ENCODE results near the gene MYO16. TPM values are rescaled to one million over a fixed set of nuclear protein-coding genes. Genes with fewer than 3 reads are reported as not detected.

The MYO16 gene
- total and polyA plus RNA-seq, 4 donors: 0.48 TPM; not detected in 3

GRCh38 chr13:108674771-108675170 lies 45.4 kb downstream of the MYO16 start:
- no peaks in the 10 kb centered on the region for H3K36me3 ChIP-seq (ENCODE audit: control insufficient read depth in 1 of 2, insufficient read depth in 2 of 2, low read length in 1 of 2)
- intact Hi-C loops (cut with DNase I): no loop called here
- no peak overlapping the region for H3K4me3 ChIP-seq (ENCODE audit: low read length in 2 of 2)
- DNase-seq (no peak), ATAC-seq (ENCODE audit: low FRiP score) (no peak)
- H3K4me1 ChIP-seq (ENCODE audit: control insufficient read depth in 1 of 2, insufficient read depth in 2 of 2, low read length in 2 of 2): no peaks in the 10 kb centered on the region
- H3K27me3 ChIP-seq (ENCODE audit: control insufficient read depth in 1 of 2, insufficient read depth in 2 of 2, low read length in 1 of 2): no peaks in the 10 kb centered on the region
- no peak overlapping the region for H3K27ac ChIP-seq (ENCODE audit: low read depth in 1 of 2, low read length in 2 of 2)
- 83 to 84% methylated on average over 4 of the region's 4 CpGs for WGBS, 2 donors
- H3K9me3 ChIP-seq (ENCODE audit: control insufficient read depth, low read length): peaks cover under 1% of the 10 kb centered on the region

DNA sequence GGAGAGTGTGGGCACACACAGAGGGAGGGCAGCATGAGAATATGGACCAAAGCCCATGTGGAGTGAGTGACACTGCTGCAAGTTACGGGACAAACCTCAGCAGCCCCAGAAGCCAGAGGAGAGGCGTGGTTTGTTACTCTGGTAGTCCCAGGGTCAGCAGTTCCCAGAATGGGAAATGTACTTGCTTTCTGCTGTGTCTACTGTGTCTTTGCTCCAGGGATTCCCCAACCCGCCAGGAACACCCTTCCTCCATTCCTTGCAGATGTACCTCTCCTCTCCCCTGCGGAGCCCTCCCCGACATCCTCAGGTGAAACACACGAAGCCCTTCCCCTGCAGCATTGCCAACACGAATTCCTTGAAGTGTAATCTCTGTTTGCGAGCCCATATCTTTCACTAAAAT lies 47.2 kb downstream of the MYO16 start:
- Histone ChIP-seq H3K36me3 (ENCODE audit: control insufficient read depth in 1 of 2, insufficient read depth in 2 of 2, low read length in 1 of 2) (no peaks in the 10 kb centered on the region), H3K4me3 (ENCODE audit: low read length in 2 of 2) (no peak overlapping the region), H3K27me3 (ENCODE audit: control insufficient read depth in 1 of 2, insufficient read depth in 2 of 2, low read length in 1 of 2) (no peaks in the 10 kb centered on the region), H3K9me3 (ENCODE audit: control insufficient read depth, low read length) (no peaks in the 10 kb centered on the region), H3K4me1 (ENCODE audit: control insufficient read depth in 1 of 2, insufficient read depth in 2 of 2, low read length in 2 of 2) (no peaks in the 10 kb centered on the region), H3K27ac (ENCODE audit: low read depth in 1 of 2, low read length in 2 of 2) (no peak overlapping the region)
- ATAC-seq (ENCODE audit: low FRiP score) (no peak), DNase-seq (no peak)
- 55 to 58% methylated on average over 8 of the region's 8 CpGs for WGBS, 2 donors
- intact Hi-C loops (cut with DNase I): no loop called here

- no peaks in the 10 kb centered on the region for H3K9me3 ChIP-seq (ENCODE audit: control insufficient read depth, low read length)
- no peak overlapping the region for H3K4me3 ChIP-seq (ENCODE audit: low read length in 2 of 2)
- WGBS, 2 donors: 49 to 60% methylated on average over 3 of the region's 3 CpGs
- no peaks in the 10 kb centered on the region for H3K36me3 ChIP-seq (ENCODE audit: control insufficient read depth in 1 of 2, insufficient read depth in 2 of 2, low read length in 1 of 2)
- H3K4me1 ChIP-seq (ENCODE audit: control insufficient read depth in 1 of 2, insufficient read depth in 2 of 2, low read length in 2 of 2): no peaks in the 10 kb centered on the region
- intact Hi-C loops (cut with DNase I): no loop called here
- DNase-seq: no peak
- no peaks in the 10 kb centered on the region for H3K27me3 ChIP-seq (ENCODE audit: control insufficient read depth in 1 of 2, insufficient read depth in 2 of 2, low read length in 1 of 2)
- no peak for ATAC-seq (ENCODE audit: low FRiP score)
- H3K27ac ChIP-seq (ENCODE audit: low read depth in 1 of 2, low read length in 2 of 2): no peak overlapping the region
Measured at GRCh38 chr13:108677806-108678205, 48.4 kb downstream of the MYO16 start.

DNA sequence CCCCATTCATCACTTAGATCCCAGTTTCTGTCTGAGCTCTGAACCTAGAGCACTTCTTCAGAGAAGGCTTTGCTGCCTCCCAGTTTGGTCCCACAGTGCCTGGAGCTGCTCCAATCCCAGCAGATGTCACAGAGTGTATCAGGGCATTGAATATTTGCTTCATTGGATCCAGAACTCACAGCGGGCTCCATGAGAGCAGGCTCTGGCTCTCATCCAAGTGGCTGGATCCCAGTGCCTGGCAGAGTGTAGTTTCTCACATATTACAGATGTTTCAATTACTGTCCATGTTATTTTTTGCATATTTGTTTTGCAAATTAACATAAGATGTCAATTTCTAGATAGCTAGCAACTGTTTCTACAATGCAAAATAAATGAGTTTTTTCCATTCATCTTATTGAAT lies 50.6 kb downstream of the MYO16 start:
- H3K36me3 ChIP-seq (ENCODE audit: control insufficient read depth in 1 of 2, insufficient read depth in 2 of 2, low read length in 1 of 2): no peaks in the 10 kb centered on the region
- no peak overlapping the region for H3K27ac ChIP-seq (ENCODE audit: low read depth in 1 of 2, low read length in 2 of 2)
- H3K9me3 ChIP-seq (ENCODE audit: control insufficient read depth, low read length): no peaks in the 10 kb centered on the region
- no peaks in the 10 kb centered on the region for H3K4me1 ChIP-seq (ENCODE audit: control insufficient read depth in 1 of 2, insufficient read depth in 2 of 2, low read length in 2 of 2)
- intact Hi-C loops (cut with DNase I): no loop called here
- no peak for DNase-seq
- 64 to 78% methylated on average over 1 of the region's 1 CpG for WGBS, 2 donors
- no peak overlapping the region for H3K4me3 ChIP-seq (ENCODE audit: low read length in 2 of 2)
- H3K27me3 ChIP-seq (ENCODE audit: control insufficient read depth in 1 of 2, insufficient read depth in 2 of 2, low read length in 1 of 2): no peaks in the 10 kb centered on the region
- ATAC-seq (ENCODE audit: low FRiP score): no peak

DNA sequence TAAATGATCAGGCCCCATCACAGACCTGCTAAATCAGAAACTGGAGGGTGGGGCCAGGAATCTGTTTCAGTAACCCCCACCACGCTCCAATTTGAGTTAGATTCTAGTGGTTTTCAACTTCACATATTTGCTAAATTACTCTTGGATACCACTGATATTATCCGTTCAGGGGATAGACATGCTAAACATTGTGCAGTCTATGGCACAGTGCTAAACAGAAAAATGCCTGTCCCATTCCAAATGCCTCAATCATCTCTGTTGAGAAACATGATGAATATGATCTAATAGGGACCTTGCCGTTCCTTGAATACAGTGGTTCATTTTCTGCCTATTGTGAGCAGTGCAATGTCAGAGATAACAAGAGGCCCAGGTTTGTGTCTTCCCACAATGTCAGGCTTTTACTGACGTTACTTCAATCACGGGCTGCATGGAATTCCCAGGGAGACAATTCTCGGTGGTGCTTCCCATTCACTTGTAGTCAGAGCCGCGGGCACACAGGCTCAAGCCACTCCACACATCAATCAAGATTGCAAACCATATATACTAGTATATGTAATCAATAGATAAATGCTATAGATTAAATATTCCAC lies 52.7 kb downstream of the MYO16 start:
- 70 to 77% methylated on average over 8 of the region's 8 CpGs for WGBS, 2 donors
- no peak overlapping the region for H3K4me3 ChIP-seq (ENCODE audit: low read length in 2 of 2)
- intact Hi-C loops (cut with DNase I): no loop called here

DNA sequence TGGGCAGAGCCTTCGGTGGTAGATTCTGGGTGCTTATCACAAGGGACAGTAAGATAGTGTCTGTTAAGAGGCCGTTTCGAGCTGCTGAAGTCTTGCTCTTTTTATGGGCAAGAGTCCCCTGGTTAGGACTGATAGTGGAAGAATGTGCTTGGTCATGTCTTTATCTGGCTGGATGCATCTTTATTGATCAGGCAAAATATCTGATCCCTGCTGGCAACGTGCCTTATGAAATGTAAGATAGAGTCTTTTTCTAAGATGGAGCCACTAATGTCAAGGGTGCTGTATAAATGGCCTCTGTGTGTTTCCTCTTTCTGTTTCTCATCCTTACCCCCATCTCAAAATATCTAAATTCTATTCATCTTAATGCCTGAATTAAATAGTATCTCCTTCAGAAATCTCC lies 53.3 kb downstream of the MYO16 start:
- intact Hi-C loops (cut with DNase I): no loop called here
- DNase-seq (no peak), ATAC-seq (ENCODE audit: low FRiP score) (no peak)
- no peaks in the 10 kb centered on the region for H3K36me3 ChIP-seq (ENCODE audit: control insufficient read depth in 1 of 2, insufficient read depth in 2 of 2, low read length in 1 of 2)
- no peak overlapping the region for H3K4me3 ChIP-seq (ENCODE audit: low read length in 2 of 2)
- no peaks in the 10 kb centered on the region for H3K4me1 ChIP-seq (ENCODE audit: control insufficient read depth in 1 of 2, insufficient read depth in 2 of 2, low read length in 2 of 2)
- no peaks in the 10 kb centered on the region for H3K9me3 ChIP-seq (ENCODE audit: control insufficient read depth, low read length)
- 78 to 86% methylated on average over 4 of the region's 4 CpGs for WGBS, 2 donors
- H3K27ac ChIP-seq (ENCODE audit: low read depth in 1 of 2, low read length in 2 of 2): no peak overlapping the region
- no peaks in the 10 kb centered on the region for H3K27me3 ChIP-seq (ENCODE audit: control insufficient read depth in 1 of 2, insufficient read depth in 2 of 2, low read length in 1 of 2)

More for the DNA sequence above, 52.7 kb downstream of the MYO16 start:
- no peaks in the 10 kb centered on the region for H3K9me3 ChIP-seq (ENCODE audit: control insufficient read depth, low read length)
- ATAC-seq (ENCODE audit: low FRiP score) (no peak), DNase-seq (no peak)
- no peaks in the 10 kb centered on the region for H3K36me3 ChIP-seq (ENCODE audit: control insufficient read depth in 1 of 2, insufficient read depth in 2 of 2, low read length in 1 of 2)
- H3K4me1 ChIP-seq (ENCODE audit: control insufficient read depth in 1 of 2, insufficient read depth in 2 of 2, low read length in 2 of 2): no peaks in the 10 kb centered on the region
- no peak overlapping the region for H3K27ac ChIP-seq (ENCODE audit: low read depth in 1 of 2, low read length in 2 of 2)
- no peaks in the 10 kb centered on the region for H3K27me3 ChIP-seq (ENCODE audit: control insufficient read depth in 1 of 2, insufficient read depth in 2 of 2, low read length in 1 of 2)

GRCh38 chr13:108686027-108686426 lies 56.6 kb downstream of the MYO16 start:
- H3K4me1 ChIP-seq (ENCODE audit: control insufficient read depth in 1 of 2, insufficient read depth in 2 of 2, low read length in 2 of 2): no peaks in the 10 kb centered on the region
- no peak for DNase-seq
- no peaks in the 10 kb centered on the region for H3K9me3 ChIP-seq (ENCODE audit: control insufficient read depth, low read length)
- H3K27ac ChIP-seq (ENCODE audit: low read depth in 1 of 2, low read length in 2 of 2): no peak overlapping the region
- ATAC-seq (ENCODE audit: low FRiP score): no peak
- 77 to 79% methylated on average over 5 of the region's 5 CpGs for WGBS, 2 donors
- no peaks in the 10 kb centered on the region for H3K36me3 ChIP-seq (ENCODE audit: control insufficient read depth in 1 of 2, insufficient read depth in 2 of 2, low read length in 1 of 2)
- no peak overlapping the region for H3K4me3 ChIP-seq (ENCODE audit: low read length in 2 of 2)
- H3K27me3 ChIP-seq (ENCODE audit: control insufficient read depth in 1 of 2, insufficient read depth in 2 of 2, low read length in 1 of 2): no peaks in the 10 kb centered on the region
- intact Hi-C loops (cut with DNase I): no loop called here

DNA sequence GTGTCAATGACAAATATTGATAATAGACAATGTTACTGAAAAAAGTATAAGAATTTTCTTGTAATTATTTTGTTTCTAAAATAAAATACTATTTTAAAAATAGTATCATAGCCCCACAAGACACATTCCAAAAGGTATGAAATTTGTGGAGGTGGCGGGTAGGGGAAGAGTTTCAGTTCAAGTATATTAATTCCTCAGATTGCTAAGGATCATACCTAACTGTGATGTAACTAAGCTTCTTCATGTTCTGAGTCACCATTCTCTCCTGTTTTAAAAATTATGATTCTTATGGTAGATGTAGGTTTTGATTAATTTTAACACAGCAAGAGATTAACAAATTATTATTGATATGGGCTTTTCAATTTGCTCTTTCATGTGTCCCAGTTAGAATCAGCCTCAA lies 61.3 kb downstream of the MYO16 start:
- Histone ChIP-seq H3K36me3 (ENCODE audit: control insufficient read depth in 1 of 2, insufficient read depth in 2 of 2, low read length in 1 of 2) (no peaks in the 10 kb centered on the region), H3K27ac (ENCODE audit: low read depth in 1 of 2, low read length in 2 of 2) (no peak overlapping the region), H3K4me3 (ENCODE audit: low read length in 2 of 2) (no peak overlapping the region), H3K4me1 (ENCODE audit: control insufficient read depth in 1 of 2, insufficient read depth in 2 of 2, low read length in 2 of 2) (no peaks in the 10 kb centered on the region), H3K27me3 (ENCODE audit: control insufficient read depth in 1 of 2, insufficient read depth in 2 of 2, low read length in 1 of 2) (no peaks in the 10 kb centered on the region), H3K9me3 (ENCODE audit: control insufficient read depth, low read length) (no peaks in the 10 kb centered on the region)
- 64 to 74% methylated on average over 1 of the region's 1 CpG for WGBS, 2 donors
- DNase-seq: no peak
- intact Hi-C loops (cut with DNase I): no loop called here
- ATAC-seq (ENCODE audit: low FRiP score): no peak

- ATAC-seq (ENCODE audit: low FRiP score): no peak
- Histone ChIP-seq H3K9me3 (ENCODE audit: control insufficient read depth, low read length) (peaks cover 1% of the 10 kb centered on the region), H3K4me3 (ENCODE audit: low read length in 2 of 2) (no peak overlapping the region), H3K36me3 (ENCODE audit: control insufficient read depth in 1 of 2, insufficient read depth in 2 of 2, low read length in 1 of 2) (no peaks in the 10 kb centered on the region), H3K4me1 (ENCODE audit: control insufficient read depth in 1 of 2, insufficient read depth in 2 of 2, low read length in 2 of 2) (no peaks in the 10 kb centered on the region), H3K27me3 (ENCODE audit: control insufficient read depth in 1 of 2, insufficient read depth in 2 of 2, low read length in 1 of 2) (no peaks in the 10 kb centered on the region), H3K27ac (ENCODE audit: low read depth in 1 of 2, low read length in 2 of 2) (no peak overlapping the region)
- intact Hi-C loops (cut with DNase I): no loop called here
- DNase-seq: no peak
- WGBS, 2 donors: 46 to 51% methylated on average over 9 of the region's 9 CpGs
Measured at GRCh38 chr13:108700422-108701170, 71.2 kb downstream of the MYO16 start.

All from aorta (tissue), 5 donors.